K562 (cell line): ENCODE measurements around the gene ASB10. TPM values are rescaled to one million over a fixed set of nuclear protein-coding genes. Genes with fewer than 3 reads are reported as not detected.
A peak's percentile ranks its signal among the peaks of the same experiment; 100 is the strongest.

Source experiments
- CREB1 ChIP-seq, 2 experiments: sonication (generic) in 1 of 2; formaldehyde crosslinking in 1 of 2; IDR thresholded peaks; 2 replicates each; pipeline versions ENCODE4 v1.6.1 to v1.8.0; 2012 to 2022; ENCODE audit warnings: inconsistent platforms in 1 of 2, mild to moderate bottlenecking in 1 of 2, missing genetic modification reagents in 1 of 2, moderate library complexity in 1 of 2
- ETV5 ChIP-seq: sonication (generic); formaldehyde crosslinking; IDR thresholded peaks from 2 replicates; pipeline ENCODE4 v1.4.0; 2020; ENCODE audit warnings: low read depth, mild to moderate bottlenecking, missing genetic modification reagents
- ETV6 ChIP-seq, 3 experiments: fragments of 150-350 bp in 1 of 3; sonication (generic) in 1 of 3; formaldehyde crosslinking in 1 of 3; IDR thresholded peaks; 2 replicates each; pipeline versions ENCODE4 v1.6.1 to v1.8.0; 2014 to 2022; ENCODE audit warnings: borderline replicate concordance in 2 of 3, low read depth in 2 of 3, antibody characterized with exemption in 1 of 3, low read length in 1 of 3, mild to moderate bottlenecking in 1 of 3, missing genetic modification reagents in 1 of 3
- FIP1L1 ChIP-seq: fragments of 200-400 bp; formaldehyde crosslinking; IDR thresholded peaks from 2 replicates; pipeline ENCODE4 v1.6.1; 2018; ENCODE audit warnings: mild to moderate bottlenecking, low read depth, low read length; ENCODE audit not compliant: poor library complexity, severe bottlenecking
- GATA2 ChIP-seq: sonication (generic); formaldehyde crosslinking; IDR thresholded peaks from 2 replicates; pipeline ENCODE4 v1.4.0; 2020; ENCODE audit warnings: mild to moderate bottlenecking, missing genetic modification reagents
- HNRNPLL ChIP-seq: fragments of 200-400 bp; formaldehyde crosslinking; IDR thresholded peaks from 2 replicates; pipeline ENCODE4 v1.6.1; 2017; ENCODE audit warnings: low read length, low read depth, mild to moderate bottlenecking; ENCODE audit not compliant: poor library complexity, severe bottlenecking
- MAFK ChIP-seq: IDR thresholded peaks from 2 replicates; pipeline ENCODE4 v1.6.1; 2011; ENCODE audit warnings: low read length, improper control_type of control experiment
- MBD2 ChIP-seq: sonication (generic); IDR thresholded peaks from 2 replicates; pipeline ENCODE4 v1.6.1; 2016; ENCODE audit warnings: low read depth, borderline replicate concordance
- MTA2 ChIP-seq: fragments of 450-650 bp; IDR thresholded peaks from 2 replicates; pipeline ENCODE4 v1.6.1; 2016; ENCODE audit warnings: low read depth
- MXI1 ChIP-seq: IDR thresholded peaks from 2 replicates; pipeline ENCODE4 v1.6.1; 2011; ENCODE audit warnings: low read depth, mild to moderate bottlenecking, improper control_type of control experiment, low read length
- NR2C2 ChIP-seq, 2 experiments: fragments of 200-800 bp in 1 of 2; sonication (Bioruptor generic) in 1 of 2; sonication (generic) in 1 of 2; formaldehyde crosslinking in 1 of 2; IDR thresholded peaks; 2 replicates each; pipeline versions ENCODE4 v1.6.1 to v1.8.0; 2016 to 2022; ENCODE audit warnings: mild to moderate bottlenecking in 1 of 2, missing compliant biosample characterization in 1 of 2, missing genetic modification characterization in 1 of 2, missing genetic modification reagents in 1 of 2
- PREB ChIP-seq: sonication (generic); formaldehyde crosslinking; IDR thresholded peaks from 2 replicates; pipeline ENCODE4 v1.8.1; 2023; ENCODE audit warnings: mild to moderate bottlenecking, missing genetic modification reagents
- RERE ChIP-seq: sonication (generic); formaldehyde crosslinking; IDR thresholded peaks from 2 replicates; pipeline ENCODE4 v1.8.0; 2023; ENCODE audit warnings: missing genetic modification reagents, mild to moderate bottlenecking, borderline replicate concordance
- SETDB1 ChIP-seq: IDR thresholded peaks from one replicate; pipeline ENCODE4 v1.6.1; 2012; ENCODE audit warnings: low read length, control low read depth, inconsistent platforms
- SIN3B ChIP-seq: fragments of 450-650 bp; IDR thresholded peaks from 2 replicates; pipeline ENCODE4 v1.6.1; 2017; ENCODE audit warnings: low read depth, mild to moderate bottlenecking, moderate library complexity
- SMC3 ChIP-seq: conservative IDR thresholded peaks from 2 replicates; pipeline ENCODE4 v1.6.1; 2011; ENCODE audit warnings: low read depth, low read length, improper control_type of control experiment; ENCODE audit not compliant: insufficient read depth
- TOE1 ChIP-seq, 2 experiments: fragments of 450-650 bp in 1 of 2; sonication (generic) in 1 of 2; formaldehyde crosslinking in 1 of 2; IDR thresholded peaks; 2 replicates each; pipeline versions ENCODE4 v1.7.1 to v1.8.0; 2016 to 2022; ENCODE audit warnings: borderline replicate concordance in 2 of 2, mild to moderate bottlenecking in 2 of 2, antibody characterized with exemption in 1 of 2, inconsistent platforms in 1 of 2, low read depth in 1 of 2, missing genetic modification reagents in 1 of 2, moderate library complexity in 1 of 2
- ZNF23 ChIP-seq: fragments of 250-450 bp; sonication (Bioruptor Pico); IDR thresholded peaks from 2 replicates; pipeline ENCODE4 v1.4.0; 2020; ENCODE audit warnings: mild to moderate bottlenecking
- ZNF24 ChIP-seq: fragments of 450-650 bp; IDR thresholded peaks from 2 replicates; pipeline ENCODE4 v1.6.1; 2016
- polyA plus RNA-seq, 8 experiments: library from polyadenylated mRNA; depleted of rRNA in 4 of 8; stranded (reverse) in 5 of 8; unstranded in 3 of 8; fragments of >200 nt; fragmentation: Nextera tagmentation in 2 of 8; fragmentation: Illumina TruSeq in 1 of 8; extraction: Ambion mirVana in 2 of 8; extraction: Trizol in 1 of 8; gene quantifications; 2 replicates each; pipeline versions ENCODE4 v1.2.1 to v1.2.3, GENCODE V29; 2011 to 2014; ENCODE audit warnings: inconsistent platforms in 1 of 8, missing spikeins in 1 of 8
- total RNA-seq, 7 experiments: library from RNA; depleted of rRNA in 6 of 7; stranded (reverse); fragments of >200 nt in 6 of 7; fragmentation: Illumina TruSeq in 2 of 7; extraction: Trizol in 2 of 7; gene quantifications; 2 replicates each; pipeline versions ENCODE4 v1.2.1 to v1.2.3, GENCODE V29; 2011 to 2021; ENCODE audit warnings: low replicate concordance in 1 of 7

The ASB10 gene
- total and polyA plus RNA-seq, 9 of the 15 experiments (the other 6 are each of a cell fraction or from before 2014, with no cell fraction given) = not detected

GRCh38 chr7:151172273-151173141 lies 14.5 kb downstream of the ASB10 start (continued):
- TF ChIP-seq FIP1L1 (peak; percentile 92), ETV6 (IDR thresholded peaks at IDR 0.05; ENCODE audit: borderline replicate concordance in 1 of 2, low read depth in 2 of 2, low read length in 1 of 2) (peak in 1 of 2 experiments; percentile 53; a peak in 1 of 4 replicates), ETV6 (CRISPR knock-in tag; IDR thresholded peaks at IDR 0.05; ENCODE audit: borderline replicate concordance) (no peak), SMC3 (peak; percentile 100), ETV5 (peak; percentile 70), ZNF23 (CRISPR knock-in tag) (no peak), MAFK (peak; percentile 37), CREB1 (IDR thresholded peaks at IDR 0.05) (peak; percentile 83), CREB1 (CRISPR knock-in tag; IDR thresholded peaks at IDR 0.05) (peak; percentile 91), SIN3B (0 out of 2 replicates have a peak, but pooled peaks have one; percentile 15), RERE (peak; percentile 82; the same call in 1 of the 2 replicates), HNRNPLL (no peak), NR2C2 (CRISPR knock-in tag; IDR thresholded peaks at IDR 0.05) (peak; percentile 27; the same call in 1 of the 2 replicates), NR2C2 (tag; IDR thresholded peaks at IDR 0.05) (no peak), GATA2 (CRISPR knock-in tag) (no peak), MBD2 (no peak), TOE1 (IDR thresholded peaks at IDR 0.05; ENCODE audit: borderline replicate concordance) (peak; percentile 46; the same call in 1 of the 2 replicates), TOE1 (CRISPR knock-in tag; IDR thresholded peaks at IDR 0.05; ENCODE audit: borderline replicate concordance, low read depth) (peak; percentile 56; the same call in 1 of the 2 replicates), ZNF24 (peak; percentile 53; the same call in 1 of the 2 replicates), MTA2 (no peak), PREB (CRISPR knock-in tag) (peak; percentile 73; the same call in 1 of the 2 replicates), MXI1 (no peak), SETDB1 (peak; percentile 90)
